ENCODE measurements around the gene FSHB. TPM values are rescaled to one million over a fixed set of nuclear protein-coding genes. Genes with fewer than 3 reads are reported as not detected.

FSHB gene
- total RNA-seq, 1 donor, result not detected

DNA sequence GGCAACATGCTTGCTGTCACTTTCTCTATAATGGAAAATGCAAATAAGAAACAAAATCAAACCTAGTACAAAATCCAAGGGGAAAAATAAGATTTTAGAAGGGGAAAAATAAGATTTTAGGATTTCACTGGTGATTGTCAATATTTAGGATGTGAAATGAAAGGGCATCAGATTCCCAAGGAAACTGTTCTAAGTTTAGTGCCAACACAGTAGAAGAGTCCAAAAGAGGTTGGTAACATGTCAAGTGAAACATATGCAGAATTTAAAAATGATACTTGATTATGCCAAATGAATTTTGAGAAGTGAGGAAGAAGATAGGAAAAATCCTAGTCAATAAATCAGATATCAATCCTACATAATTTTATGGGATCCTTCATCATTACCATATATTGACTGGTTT lies 46.4 kb downstream of the FSHB start:
- TF ChIP-seq, protein P1, sequence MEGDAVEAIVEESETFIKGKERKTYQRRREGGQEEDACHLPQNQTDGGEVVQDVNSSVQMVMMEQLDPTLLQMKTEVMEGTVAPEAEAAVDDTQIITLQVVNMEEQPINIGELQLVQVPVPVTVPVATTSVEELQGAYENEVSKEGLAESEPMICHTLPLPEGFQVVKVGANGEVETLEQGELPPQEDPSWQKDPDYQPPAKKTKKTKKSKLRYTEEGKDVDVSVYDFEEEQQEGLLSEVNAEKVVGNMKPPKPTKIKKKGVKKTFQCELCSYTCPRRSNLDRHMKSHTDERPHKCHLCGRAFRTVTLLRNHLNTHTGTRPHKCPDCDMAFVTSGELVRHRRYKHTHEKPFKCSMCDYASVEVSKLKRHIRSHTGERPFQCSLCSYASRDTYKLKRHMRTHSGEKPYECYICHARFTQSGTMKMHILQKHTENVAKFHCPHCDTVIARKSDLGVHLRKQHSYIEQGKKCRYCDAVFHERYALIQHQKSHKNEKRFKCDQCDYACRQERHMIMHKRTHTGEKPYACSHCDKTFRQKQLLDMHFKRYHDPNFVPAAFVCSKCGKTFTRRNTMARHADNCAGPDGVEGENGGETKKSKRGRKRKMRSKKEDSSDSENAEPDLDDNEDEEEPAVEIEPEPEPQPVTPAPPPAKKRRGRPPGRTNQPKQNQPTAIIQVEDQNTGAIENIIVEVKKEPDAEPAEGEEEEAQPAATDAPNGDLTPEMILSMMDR (IDR thresholded peaks at IDR 0.05; ENCODE audit: extremely low read depth, low read depth, low read length), result no peak
- H4K20me1 ChIP-seq (ENCODE audit: insufficient read depth, low read length), result no peaks in the 10 kb centered on the region
- H3K27ac ChIP-seq (ENCODE audit: low read depth, low read length), result no peak overlapping the region
- no peak overlapping the region for H3K4me2 ChIP-seq (ENCODE audit: insufficient read depth, low read length)
- no peaks in the 10 kb centered on the region for H3K27me3 ChIP-seq (ENCODE audit: insufficient read depth, low read length)
- DNase-seq (ENCODE audit: insufficient read length, low spot score, missing footprints), result no peak
- H3K9me3 ChIP-seq (ENCODE audit: low read depth, low read length), result no peaks in the 10 kb centered on the region
- H3K79me2 ChIP-seq (ENCODE audit: insufficient read depth, low read length), result no peaks in the 10 kb centered on the region
- no peak overlapping the region for H3K4me3 ChIP-seq (ENCODE audit: insufficient read depth, low read length)
- H3K4me1 ChIP-seq (ENCODE audit: insufficient read depth, low read length), result no peaks in the 10 kb centered on the region
- H3K36me3 ChIP-seq (ENCODE audit: insufficient read depth, low read length), result no peaks in the 10 kb centered on the region
- H2AFZ ChIP-seq (ENCODE audit: low read length), result no peak overlapping the region

DNA sequence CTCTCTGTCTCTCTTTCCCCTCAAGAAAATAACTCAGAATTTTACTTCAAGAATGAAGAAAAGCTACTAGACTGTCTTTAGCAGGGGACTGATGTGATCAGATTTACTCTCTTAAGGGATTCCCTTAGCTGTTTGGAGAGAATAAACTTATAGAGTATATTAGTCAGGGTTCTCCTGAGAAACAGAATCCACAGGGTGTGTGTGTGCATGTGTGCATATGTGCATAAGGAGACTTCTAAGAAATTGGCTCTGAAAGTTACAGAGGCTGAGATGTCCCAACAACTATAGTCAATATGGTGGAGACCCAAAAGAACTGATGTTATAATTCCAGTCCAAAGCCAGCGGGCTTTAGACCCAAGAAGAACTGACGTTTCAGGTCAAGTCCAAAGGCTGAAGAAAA lies 49.0 kb downstream of the FSHB start:
- Histone ChIP-seq H4K20me1 (ENCODE audit: insufficient read depth, low read length) (no peaks in the 10 kb centered on the region), H3K4me2 (ENCODE audit: insufficient read depth, low read length) (no peak overlapping the region), H3K4me3 (ENCODE audit: insufficient read depth, low read length) (no peak overlapping the region), H3K9me3 (ENCODE audit: low read depth, low read length) (no peaks in the 10 kb centered on the region), H3K36me3 (ENCODE audit: insufficient read depth, low read length) (no peaks in the 10 kb centered on the region), H2AFZ (ENCODE audit: low read length) (no peak overlapping the region), H3K27ac (ENCODE audit: low read depth, low read length) (no peak overlapping the region), H3K4me1 (ENCODE audit: insufficient read depth, low read length) (no peaks in the 10 kb centered on the region), H3K27me3 (ENCODE audit: insufficient read depth, low read length) (no peaks in the 10 kb centered on the region), H3K79me2 (ENCODE audit: insufficient read depth, low read length) (no peaks in the 10 kb centered on the region)
- no peak for DNase-seq (ENCODE audit: insufficient read length, low spot score, missing footprints)
- TF ChIP-seq, protein P1 (IDR thresholded peaks at IDR 0.05; ENCODE audit: extremely low read depth, low read depth, low read length), result no peak

DNA sequence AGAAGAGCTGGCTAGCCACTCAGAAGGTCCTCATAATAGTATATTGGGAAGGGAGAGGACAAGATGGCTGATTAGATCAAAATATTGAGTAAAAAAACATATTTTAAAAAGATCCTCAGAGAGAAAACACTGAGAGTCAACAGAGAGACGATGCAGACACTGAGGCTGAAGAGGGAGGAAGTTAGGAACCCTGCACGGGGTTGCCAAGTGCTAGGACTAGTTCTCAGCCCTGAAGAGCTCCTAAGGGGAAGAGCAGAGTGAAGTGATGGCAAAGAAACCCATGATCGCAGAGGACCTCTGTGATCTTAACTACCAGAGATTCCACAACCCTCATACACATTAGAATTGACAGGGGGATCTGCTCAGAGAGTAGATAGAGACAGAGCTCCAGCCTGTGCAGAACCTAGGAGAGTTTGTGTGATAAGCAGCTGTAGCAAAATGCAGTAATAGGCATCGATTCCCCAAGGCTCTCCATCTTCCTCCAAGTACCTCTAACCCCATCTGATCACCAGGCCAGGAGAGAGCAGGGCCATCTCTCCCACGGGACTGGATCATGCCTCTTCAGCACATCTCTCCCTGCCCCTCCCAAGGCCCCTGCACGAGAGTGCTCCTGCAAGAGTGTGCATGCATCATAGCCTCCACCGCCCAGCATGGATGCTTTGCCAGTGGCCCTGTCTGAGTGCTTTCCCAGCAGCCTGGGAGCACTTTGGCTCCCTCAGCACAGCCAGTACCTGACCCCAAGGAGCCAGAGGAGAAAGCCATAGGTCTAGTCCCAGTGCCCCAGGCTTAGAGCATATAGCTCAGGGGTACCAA lies 50.9 kb downstream of the FSHB start:
- no peak for DNase-seq (ENCODE audit: insufficient read length, low spot score, missing footprints)
- Histone ChIP-seq H3K27me3 (ENCODE audit: insufficient read depth, low read length) (no peaks in the 10 kb centered on the region), H3K9me3 (ENCODE audit: low read depth, low read length) (no peaks in the 10 kb centered on the region), H3K4me2 (ENCODE audit: insufficient read depth, low read length) (no peak overlapping the region), H3K79me2 (ENCODE audit: insufficient read depth, low read length) (no peaks in the 10 kb centered on the region), H3K4me1 (ENCODE audit: insufficient read depth, low read length) (no peaks in the 10 kb centered on the region), H4K20me1 (ENCODE audit: insufficient read depth, low read length) (no peaks in the 10 kb centered on the region), H3K36me3 (ENCODE audit: insufficient read depth, low read length) (no peaks in the 10 kb centered on the region), H2AFZ (ENCODE audit: low read length) (no peak overlapping the region), H3K4me3 (ENCODE audit: insufficient read depth, low read length) (no peak overlapping the region), H3K27ac (ENCODE audit: low read depth, low read length) (no peak overlapping the region)
- TF ChIP-seq, protein P1 (IDR thresholded peaks at IDR 0.05; ENCODE audit: extremely low read depth, low read depth, low read length), result no peak

DNA sequence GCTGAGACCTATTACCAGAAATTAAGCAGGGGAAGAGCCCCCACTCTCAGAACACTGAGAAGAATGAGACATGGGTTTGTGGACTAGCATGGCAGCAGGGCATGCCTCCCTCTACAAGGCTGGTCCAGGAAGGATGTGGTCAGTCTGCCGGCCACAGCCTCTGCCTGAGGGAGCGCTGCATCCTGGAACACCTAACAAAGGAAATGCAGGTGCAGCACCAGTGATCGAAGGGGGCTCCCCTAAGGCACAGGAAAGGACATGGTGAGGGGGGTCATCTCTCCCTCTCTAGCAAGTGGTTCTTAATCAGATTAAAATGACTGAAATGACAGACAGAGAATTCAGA lies 51.4 kb downstream of the FSHB start:
- no peak for DNase-seq (ENCODE audit: insufficient read length, low spot score, missing footprints)
- no peak overlapping the region for H3K4me2 ChIP-seq (ENCODE audit: insufficient read depth, low read length)
- no peaks in the 10 kb centered on the region for H4K20me1 ChIP-seq (ENCODE audit: insufficient read depth, low read length)
- no peak overlapping the region for H2AFZ ChIP-seq (ENCODE audit: low read length)
- H3K36me3 ChIP-seq (ENCODE audit: insufficient read depth, low read length), result no peaks in the 10 kb centered on the region
- no peak overlapping the region for H3K4me3 ChIP-seq (ENCODE audit: insufficient read depth, low read length)
- H3K4me1 ChIP-seq (ENCODE audit: insufficient read depth, low read length), result no peaks in the 10 kb centered on the region
- no peaks in the 10 kb centered on the region for H3K9me3 ChIP-seq (ENCODE audit: low read depth, low read length)
- H3K79me2 ChIP-seq (ENCODE audit: insufficient read depth, low read length), result no peaks in the 10 kb centered on the region
- no peaks in the 10 kb centered on the region for H3K27me3 ChIP-seq (ENCODE audit: insufficient read depth, low read length)
- H3K27ac ChIP-seq (ENCODE audit: low read depth, low read length), result no peak overlapping the region
- TF ChIP-seq, protein P1 (IDR thresholded peaks at IDR 0.05; ENCODE audit: extremely low read depth, low read depth, low read length), result no peak

Other genes starting within 250 kb of the FSHB start
- gene KCNA4, start 214.0 kb upstream of the FSHB start, total RNA-seq, result under 0.01 TPM in 2 replicates
- 29.7 and 48.0 TPM in 2 replicates for gene ARL14EP, start 92.1 kb downstream of the FSHB start, total RNA-seq